Measurements from ENCODE around the gene PIK3R6. TPM values are rescaled to one million over a fixed set of nuclear protein-coding genes. Genes with fewer than 3 reads are reported as not detected.

Gene PIK3R6
- total and polyA plus RNA-seq, 2 donors, result 0.79 to 0.95 TPM

DNA sequence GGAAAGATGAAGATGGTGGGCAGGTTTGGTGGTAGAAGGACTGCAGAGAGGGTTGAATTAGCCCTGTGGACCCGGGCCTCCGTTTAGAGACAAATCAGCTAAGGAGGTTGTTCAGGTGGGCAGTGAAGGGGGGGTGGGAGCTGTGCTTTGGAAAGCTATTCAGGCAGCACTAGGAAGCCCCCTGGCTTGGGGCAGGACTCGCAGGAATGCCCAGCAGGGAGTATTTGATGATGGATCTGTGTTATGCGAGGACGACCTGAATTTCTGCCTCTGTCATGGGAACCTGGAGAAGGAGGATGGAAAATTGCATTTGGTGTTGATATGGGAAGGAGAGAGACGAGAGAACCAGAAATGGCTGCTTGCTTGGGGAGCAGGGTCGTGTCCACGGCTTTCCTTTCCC, 112.6 kb downstream of the PIK3R6 start:
- no peak for DNase-seq (ENCODE audit: extremely low spot score)
- Histone ChIP-seq H3K4me1 (ENCODE audit: insufficient read depth) (no peaks in the 10 kb centered on the region), H3K27ac (ENCODE audit: low read depth) (no peak overlapping the region), H3K36me3 (ENCODE audit: insufficient read depth) (no peaks in the 10 kb centered on the region), H3K4me3 (ENCODE audit: low read depth, low read length) (no peak overlapping the region)
- WGBS, result 75% methylated on average over 8 of the region's 8 CpGs

GRCh38 chr17:8753976-8754440, 113.5 kb downstream of the PIK3R6 start:
- WGBS, result 51% methylated on average over 1 of the region's 1 CpG
- Histone ChIP-seq H3K36me3 (ENCODE audit: insufficient read depth) (no peaks in the 10 kb centered on the region), H3K4me1 (ENCODE audit: insufficient read depth) (no peaks in the 10 kb centered on the region), H3K4me3 (ENCODE audit: low read depth, low read length) (no peak overlapping the region), H3K27ac (ENCODE audit: low read depth) (no peak overlapping the region)
- no peak for DNase-seq (ENCODE audit: extremely low spot score)

DNA sequence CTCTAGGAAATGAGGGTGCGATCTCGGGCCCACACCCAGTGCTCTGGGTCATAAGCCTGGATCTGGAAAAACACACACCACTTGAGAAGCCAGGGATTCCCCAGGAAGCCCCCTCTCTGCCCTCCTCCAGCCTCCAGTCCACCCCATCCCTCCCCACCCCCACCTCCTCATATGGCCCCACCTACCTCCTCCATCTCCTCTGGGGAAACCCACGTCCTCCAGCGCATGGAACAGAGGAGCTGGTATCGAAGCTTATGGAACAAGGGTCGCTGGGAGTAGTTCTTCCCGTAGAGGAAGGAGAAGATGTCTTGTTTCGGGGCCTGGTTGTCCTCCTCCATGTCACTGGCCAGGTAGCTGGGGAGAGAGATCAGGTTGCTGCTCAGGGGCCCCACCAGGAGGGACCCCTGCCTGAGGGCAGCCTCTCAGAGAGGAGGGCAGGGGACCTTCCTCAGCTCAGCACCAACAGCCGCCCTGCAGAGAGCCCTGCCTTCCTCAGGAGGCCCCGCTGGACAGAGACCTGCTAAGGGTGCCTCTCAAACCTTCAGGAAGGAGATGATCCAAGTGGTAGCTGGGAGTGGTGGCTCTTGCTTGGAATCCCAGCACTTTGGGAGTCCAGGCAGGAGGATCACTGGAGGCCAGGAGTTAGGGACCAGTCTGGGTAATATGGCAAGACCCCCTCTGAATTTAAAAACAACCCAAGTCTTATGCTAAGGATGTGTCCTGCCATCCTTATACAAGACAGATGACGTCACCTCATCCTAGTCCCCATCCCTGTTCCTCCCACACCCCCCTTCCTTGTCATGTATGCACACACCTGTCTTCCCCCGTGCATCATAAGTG, 114.1 kb downstream of the PIK3R6 start:
- Histone ChIP-seq H3K4me3 (ENCODE audit: low read depth, low read length) (no peak overlapping the region), H3K27ac (ENCODE audit: low read depth) (no peak overlapping the region), H3K36me3 (ENCODE audit: insufficient read depth) (no peaks in the 10 kb centered on the region), H3K4me1 (ENCODE audit: insufficient read depth) (no peaks in the 10 kb centered on the region)
- no peak for DNase-seq (ENCODE audit: extremely low spot score)
- 86% methylated on average over 12 of the region's 12 CpGs for WGBS

Other genes starting within 250 kb of the PIK3R6 start
- 152 TPM for gene MYH10, start 236.9 kb downstream of the PIK3R6 start, total RNA-seq
- gene MYH10, start 236.9 kb downstream of the PIK3R6 start, polyA plus RNA-seq, result 21.5 TPM
- gene CCDC42, start 122.8 kb downstream of the PIK3R6 start, total RNA-seq, result not detected
- 0.11 TPM for gene CCDC42, start 122.8 kb downstream of the PIK3R6 start, polyA plus RNA-seq
- gene SPDYE4, start 109.1 kb downstream of the PIK3R6 start, total RNA-seq, result not detected
- not detected for gene SPDYE4, start 109.1 kb downstream of the PIK3R6 start, polyA plus RNA-seq
- gene MFSD6L, start 68.3 kb downstream of the PIK3R6 start, total RNA-seq, result 0.79 TPM
- 0.37 TPM for gene MFSD6L, start 68.3 kb downstream of the PIK3R6 start, polyA plus RNA-seq
- 3.1 TPM for gene PIK3R5, start 98.0 kb upstream of the PIK3R6 start, total RNA-seq
- gene PIK3R5, start 98.0 kb upstream of the PIK3R6 start, polyA plus RNA-seq, result 4.6 TPM
- gene NTN1, start 153.8 kb upstream of the PIK3R6 start, total RNA-seq, result 9.7 TPM
- gene NTN1, start 153.8 kb upstream of the PIK3R6 start, polyA plus RNA-seq, result 23.9 TPM